Activated T-cell treated with anti-CD3 and anti-CD28 coated beads, Interleukin-2, amount 50 U/mL, for 72 hours (primary cell): Measurements from ENCODE around the gene CSTPP1. TPM values are rescaled to one million over a fixed set of nuclear protein-coding genes. Genes with fewer than 3 reads are reported as not detected.
"Not testable (repeated sequence)": the region's sequence is repeated elsewhere in the genome, so short reads cannot be mapped to it uniquely, and the experiment has no call there.

Experiments
- ATAC-seq, 2 donors: fragments of 150-1000 bp; cut with Tn5 transposase; replicated peaks in 1 of 2; 2 replicates each; pipeline ENCODE4 v1.10.0; 2021; ENCODE audit warnings: moderate library complexity in 2 of 2, mild to moderate bottlenecking in 1 of 2
- DNase-seq, 2 donors: peaks; one replicate each; pipeline ENCODE4 v3.0.0; 2021 to 2022; ENCODE audit warnings: mixed read lengths in 1 of 2
- H3K27ac Mint-ChIP-seq: one replicate; pipeline ENCODE4 v1.8.0; 2022; ENCODE audit warnings: mild to moderate bottlenecking, moderate library complexity, mixed read lengths
- H3K27me3 Mint-ChIP-seq: one replicate; pipeline ENCODE4 v1.8.0; 2022; ENCODE audit warnings: low read depth, mixed read lengths
- H3K36me3 Mint-ChIP-seq, 2 donors: one replicate each; pipeline ENCODE4 v1.8.0; 2022; ENCODE audit warnings: mixed read lengths in 2 of 2, mild to moderate bottlenecking in 1 of 2; ENCODE audit not compliant: insufficient read depth in 2 of 2
- H3K4me1 Mint-ChIP-seq: one replicate; pipeline ENCODE4 v1.8.0; 2022; ENCODE audit warnings: low read depth, mixed read lengths
- H3K4me3 Mint-ChIP-seq, 2 donors: one replicate each; pipeline ENCODE4 v1.8.0; 2022; ENCODE audit warnings: mild to moderate bottlenecking in 2 of 2, mixed read lengths in 2 of 2, moderate library complexity in 2 of 2
- H3K9me3 Mint-ChIP-seq, 2 donors: one replicate each; pipeline ENCODE4 v1.8.0; 2022; ENCODE audit warnings: mixed read lengths in 2 of 2
- total RNA-seq, 2 donors: library from RNA; stranded (reverse); gene quantifications; one replicate each; pipeline ENCODE4 v1.2.3, GENCODE V29; 2022

CSTPP1 gene
- total RNA-seq, 2 donors from 2014 or later, result 20.4 to 21.2 TPM

- Mint-ChIP-seq H3K4me3 (no peak overlapping the region), H3K27ac (no peak overlapping the region)
- no peak for ATAC-seq
Measured at GRCh38 chr11:47188259-47188658, 251.7 kb downstream of the CSTPP1 start.

DNA sequence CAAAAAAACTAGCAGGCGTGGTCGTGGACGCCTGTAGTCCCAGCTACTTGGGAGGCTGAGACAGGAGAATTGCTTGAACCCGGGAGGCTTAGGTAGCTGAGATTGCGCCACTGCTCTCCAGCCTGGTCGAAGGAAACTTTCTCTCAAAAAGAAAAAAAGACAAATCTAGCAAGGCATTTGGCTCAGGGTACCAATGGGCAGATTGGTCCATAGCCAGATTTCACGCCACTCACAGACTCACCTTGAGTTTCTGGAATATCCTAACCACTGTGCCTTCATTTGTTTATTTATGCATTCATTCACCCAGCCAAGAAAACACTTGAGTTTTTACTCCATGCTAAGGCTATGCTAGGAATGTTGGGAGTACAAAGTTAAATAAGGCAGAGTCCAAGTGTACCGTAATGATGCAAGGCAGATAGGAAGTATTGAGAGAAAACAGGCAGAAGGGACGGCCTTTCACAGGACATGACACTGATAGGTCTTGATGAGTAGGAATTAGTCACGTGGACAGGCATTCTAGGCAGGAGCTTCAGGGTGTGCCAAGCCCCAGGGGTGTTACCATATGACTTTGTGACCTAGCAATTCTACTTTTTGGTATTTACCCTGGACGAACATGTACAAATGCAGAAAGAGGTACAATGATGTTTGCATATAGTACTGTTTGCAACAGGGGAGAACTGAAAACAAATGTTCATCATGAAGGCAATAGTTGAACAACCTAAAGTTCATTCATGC is 252.7 kb downstream of the CSTPP1 start:
- no peak overlapping the region for H3K27ac Mint-ChIP-seq
- H3K4me1 Mint-ChIP-seq, result peaks cover 10% of the 10 kb centered on the region

More at GRCh38 chr11:47188259-47188658, 251.7 kb downstream of the CSTPP1 start:
- Mint-ChIP-seq H3K4me1 (peaks cover 10% of the 10 kb centered on the region), H3K36me3 (no peaks in the 10 kb centered on the region), H3K9me3 (no peaks in the 10 kb centered on the region), H3K27me3 (peaks cover 10% of the 10 kb centered on the region)
- DNase-seq, result no peak

DNA sequence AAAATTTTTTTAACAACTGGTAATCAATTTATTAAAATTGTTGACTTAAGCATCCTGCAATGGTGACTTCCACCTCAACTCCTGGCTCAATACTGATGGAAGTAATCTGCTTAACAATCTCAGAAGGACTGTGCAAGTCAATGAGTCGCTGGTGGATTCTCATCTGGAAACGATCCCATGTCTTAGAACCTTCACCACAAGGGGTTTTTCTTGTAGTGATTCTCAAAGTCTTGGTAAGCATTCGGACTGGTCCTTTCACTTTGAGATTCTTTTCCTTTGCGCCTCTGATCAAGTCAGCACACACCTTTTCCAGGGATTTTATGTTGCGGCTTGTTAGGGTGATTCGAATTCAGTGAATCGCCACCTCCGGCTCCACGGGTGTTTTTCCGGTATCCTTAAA is 254.6 kb downstream of the CSTPP1 start:
- not testable (repeated sequence) for H3K27ac Mint-ChIP-seq, H3K4me3 Mint-ChIP-seq, DNase-seq, ATAC-seq, H3K9me3 Mint-ChIP-seq, H3K27me3 Mint-ChIP-seq, H3K36me3 Mint-ChIP-seq
- H3K4me1 Mint-ChIP-seq, result peaks cover 10% of the 10 kb centered on the region

More for the DNA sequence above, 252.7 kb downstream of the CSTPP1 start:
- Mint-ChIP-seq H3K36me3 (no peaks in the 10 kb centered on the region), H3K4me3 (no peak overlapping the region), H3K27me3 (peaks cover 6% of the 10 kb centered on the region), H3K9me3 (no peaks in the 10 kb centered on the region)
- ATAC-seq, result no peak
- no peak for DNase-seq

DNA sequence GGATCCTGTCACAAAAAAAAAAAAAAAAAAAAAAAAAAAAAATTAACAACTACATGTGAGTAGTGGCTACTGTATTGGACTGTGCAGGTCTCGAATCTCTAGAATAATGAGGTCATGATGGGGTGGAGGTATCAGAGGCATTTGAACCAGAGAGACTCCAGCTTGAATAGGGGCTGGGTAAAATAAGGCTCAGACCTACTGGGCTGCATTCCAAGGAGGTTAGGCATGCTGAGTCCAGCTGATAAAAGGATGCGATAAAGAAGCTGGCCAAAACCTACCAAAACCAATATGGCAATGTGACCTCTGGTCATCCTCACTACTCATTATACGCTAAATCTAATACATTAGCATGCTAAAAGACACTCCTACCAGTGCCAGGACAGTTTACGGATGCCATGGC is 255.6 kb downstream of the CSTPP1 start:
- Mint-ChIP-seq H3K9me3 (no peaks in the 10 kb centered on the region), H3K4me1 (peaks cover 5% of the 10 kb centered on the region), H3K27ac (no peak overlapping the region), H3K36me3 (no peaks in the 10 kb centered on the region), H3K4me3 (no peak overlapping the region), H3K27me3 (no peaks in the 10 kb centered on the region)
- ATAC-seq (no peak), DNase-seq (no peak)

- H3K36me3 Mint-ChIP-seq, H3K27me3 Mint-ChIP-seq, H3K4me1 Mint-ChIP-seq, ATAC-seq, H3K27ac Mint-ChIP-seq, DNase-seq, H3K4me3 Mint-ChIP-seq, H3K9me3 Mint-ChIP-seq: not testable (repeated sequence)
Measured at GRCh38 chr11:47198161-47198560, 261.6 kb downstream of the CSTPP1 start.

- Mint-ChIP-seq H3K4me3 (no peak overlapping the region), H3K9me3 (no peaks in the 10 kb centered on the region), H3K27me3 (no peaks in the 10 kb centered on the region), H3K4me1 (no peaks in the 10 kb centered on the region), H3K36me3 (no peaks in the 10 kb centered on the region), H3K27ac (no peak overlapping the region)
- DNase-seq, result no peak
- no peak for ATAC-seq
Measured at GRCh38 chr11:47201015-47201414, 264.5 kb downstream of the CSTPP1 start.

GRCh38 chr11:47202576-47202975 is 266.0 kb downstream of the CSTPP1 start:
- Mint-ChIP-seq H3K27ac (no peak overlapping the region), H3K36me3 (no peaks in the 10 kb centered on the region), H3K4me3 (no peak overlapping the region), H3K9me3 (no peaks in the 10 kb centered on the region), H3K27me3 (no peaks in the 10 kb centered on the region), H3K4me1 (no peaks in the 10 kb centered on the region)
- DNase-seq (no peak), ATAC-seq (no peak)

DNA sequence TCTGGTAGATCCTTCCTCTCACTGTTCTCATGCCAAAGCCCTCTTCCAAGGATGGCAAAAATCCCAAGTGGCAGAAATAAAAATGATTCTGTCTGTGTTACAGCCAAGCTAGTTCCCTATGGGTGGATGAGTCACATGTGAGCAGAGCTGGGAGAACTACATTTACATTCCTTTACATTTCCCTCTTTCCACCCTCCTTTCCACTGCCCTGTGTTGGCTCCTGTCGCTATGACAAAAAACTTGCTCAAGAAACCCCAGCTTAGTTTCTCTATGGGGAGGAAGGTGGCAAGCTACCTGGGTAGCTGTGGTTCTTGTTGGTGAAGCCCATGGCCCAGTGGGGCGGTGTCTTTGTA is 268.1 kb downstream of the CSTPP1 start:
- no peak for DNase-seq
- Mint-ChIP-seq H3K4me1 (peaks cover 5% of the 10 kb centered on the region), H3K36me3 (no peaks in the 10 kb centered on the region), H3K9me3 (no peaks in the 10 kb centered on the region), H3K27ac (no peak overlapping the region), H3K27me3 (no peaks in the 10 kb centered on the region), H3K4me3 (no peak overlapping the region)
- ATAC-seq, result no peak

GRCh38 chr11:47206577-47206976 is 270.0 kb downstream of the CSTPP1 start:
- not testable (repeated sequence) for ATAC-seq, H3K27ac Mint-ChIP-seq, H3K9me3 Mint-ChIP-seq, H3K36me3 Mint-ChIP-seq, H3K27me3 Mint-ChIP-seq, DNase-seq, H3K4me3 Mint-ChIP-seq
- peaks cover 13% of the 10 kb centered on the region for H3K4me1 Mint-ChIP-seq

DNA sequence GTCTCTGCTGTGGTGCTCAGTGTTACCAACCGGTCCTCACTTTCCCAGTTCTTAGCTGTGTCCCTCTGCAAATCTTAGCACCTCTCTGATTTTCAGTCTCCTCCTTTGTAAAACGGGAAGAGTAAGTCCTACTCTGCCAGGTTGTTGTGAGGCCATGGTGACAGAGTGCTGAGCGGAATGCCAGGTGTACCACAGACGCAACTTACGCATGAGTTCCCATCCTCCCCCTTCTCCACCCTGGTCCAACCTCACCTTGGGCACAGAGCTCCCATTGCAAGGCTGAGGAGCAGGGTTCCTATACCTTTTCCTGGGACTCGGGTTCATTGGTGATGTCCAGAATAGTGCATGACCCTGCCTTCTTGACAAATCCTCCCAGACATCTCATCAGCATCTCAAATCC is 270.9 kb downstream of the CSTPP1 start:
- Mint-ChIP-seq H3K27me3 (no peaks in the 10 kb centered on the region), H3K9me3 (no peaks in the 10 kb centered on the region)

GRCh38 chr11:47208008-47208552 is 271.5 kb downstream of the CSTPP1 start:
- ATAC-seq, H3K9me3 Mint-ChIP-seq, H3K4me3 Mint-ChIP-seq, H3K27me3 Mint-ChIP-seq, H3K36me3 Mint-ChIP-seq, H3K27ac Mint-ChIP-seq, DNase-seq: not testable (repeated sequence)
- H3K4me1 Mint-ChIP-seq, result peaks cover 13% of the 10 kb centered on the region

More for the DNA sequence above, 270.9 kb downstream of the CSTPP1 start:
- Mint-ChIP-seq H3K4me1 (peaks cover 13% of the 10 kb centered on the region), H3K4me3 (no peak overlapping the region), H3K27ac (no peak overlapping the region), H3K36me3 (no peaks in the 10 kb centered on the region)
- ATAC-seq (no peak), DNase-seq (no peak)

- no peak overlapping the region for H3K4me3 Mint-ChIP-seq
- no peak overlapping the region for H3K27ac Mint-ChIP-seq
- H3K9me3 Mint-ChIP-seq, result no peaks in the 10 kb centered on the region
- ATAC-seq (no peak), DNase-seq (no peak)
- no peaks in the 10 kb centered on the region for H3K27me3 Mint-ChIP-seq
- H3K4me1 Mint-ChIP-seq, result peaks cover 16% of the 10 kb centered on the region
- no peaks in the 10 kb centered on the region for H3K36me3 Mint-ChIP-seq
Measured at GRCh38 chr11:47208628-47209027, 272.1 kb downstream of the CSTPP1 start.
